GM21723 (cell line): ENCODE data around the gene NOL3.

Experiments used
- ATAC-seq: cut with Tn5 transposase; IDR thresholded peaks from one replicate; pipeline ENCODE4 v1.9.1; 2021; ENCODE audit warnings: mild to moderate bottlenecking, moderate library complexity; ENCODE audit not compliant: unreplicated experiment

NOL3 gene

GRCh38 chr16:67204076-67204475 lies 33.7 kb downstream of the NOL3 start:
- ATAC-seq = no peak

- no peak for ATAC-seq
These were observed 35.9 kb downstream of the NOL3 start for GRCh38 chr16:67206129-67206837.

GRCh38 chr16:67206838-67207248 lies 36.5 kb downstream of the NOL3 start:
- no peak for ATAC-seq

GRCh38 chr16:67207249-67208091 lies 37.1 kb downstream of the NOL3 start:
- ATAC-seq = no peak

- no peak for ATAC-seq
These were observed 38.0 kb downstream of the NOL3 start for GRCh38 chr16:67208154-67208896.

GRCh38 chr16:67209565-67209964 lies 39.2 kb downstream of the NOL3 start:
- no peak for ATAC-seq

- ATAC-seq = no peak
These were observed 40.0 kb downstream of the NOL3 start for GRCh38 chr16:67210069-67210937.

GRCh38 chr16:67211674-67212073 lies 41.3 kb downstream of the NOL3 start:
- no peak for ATAC-seq

- no peak for ATAC-seq
These were observed 42.4 kb downstream of the NOL3 start for GRCh38 chr16:67212766-67213165.

GRCh38 chr16:67213197-67214019 lies 43.1 kb downstream of the NOL3 start:
- no peak for ATAC-seq

- no peak for ATAC-seq
These were observed 45.4 kb downstream of the NOL3 start for GRCh38 chr16:67215706-67216105.

GRCh38 chr16:67216612-67217490 lies 46.5 kb downstream of the NOL3 start:
- ATAC-seq = no peak

- ATAC-seq = no peak
These were observed 53.7 kb downstream of the NOL3 start for GRCh38 chr16:67223992-67224391.
